H1 (cell line): ENCODE results near the gene ABHD11. TPM values are rescaled to one million over a fixed set of nuclear protein-coding genes. Genes with fewer than 3 reads are reported as not detected.
A peak's percentile ranks its signal among the peaks of the same experiment; 100 is the strongest.

Experiments
- ASH2L ChIP-seq: fragments of 200-600, 300-600 bp; sonication (generic); IDR thresholded peaks from one replicate; pipeline ENCODE4 v1.7.1; 2017; ENCODE audit warnings: low read length
- ATF3 ChIP-seq: IDR thresholded peaks from 2 replicates; pipeline ENCODE4 v1.6.1; 2011; ENCODE audit warnings: low read depth, mild to moderate bottlenecking, low read length; ENCODE audit not compliant: insufficient read depth
- CBX5 ChIP-seq: fragments of 300-800, 300-1000 bp; sonication (generic); IDR thresholded peaks from 2 replicates; pipeline ENCODE4 v1.7.1; 2016; ENCODE audit warnings: antibody characterized with exemption, low read length, low read depth
- CBX8 ChIP-seq: fragments of 300-800, 300-1000 bp; sonication (generic); IDR thresholded peaks from 2 replicates; pipeline ENCODE4 v1.7.1; 2016; ENCODE audit warnings: low read depth, low read length, borderline replicate concordance
- CHD1 ChIP-seq: IDR thresholded peaks from 2 replicates; pipeline ENCODE4 v1.6.1; 2012; ENCODE audit warnings: low read depth, low read length, improper control_type of control experiment
- CTCF ChIP-seq, 3 experiments: IDR thresholded peaks; 1 replicate in 2 of 3; 2 replicates in 1 of 3; pipeline versions ENCODE4 v1.5.1 to v1.6.1; 2011; ENCODE audit warnings: low read length in 3 of 3, mild to moderate bottlenecking in 3 of 3, inconsistent platforms in 2 of 3, low read depth in 1 of 3, moderate library complexity in 1 of 3; ENCODE audit not compliant: insufficient read depth in 1 of 3; ENCODE audit errors: control extremely low read depth in 1 of 3
- E2F6 ChIP-seq: IDR thresholded peaks from 2 replicates; pipeline ENCODE4 v1.6.1; 2012; ENCODE audit warnings: inconsistent platforms
- EGR1 ChIP-seq: IDR thresholded peaks from 2 replicates; pipeline ENCODE4 v1.6.1; 2011; ENCODE audit warnings: low read depth, low read length, borderline replicate concordance
- EP300 ChIP-seq, 2 experiments: IDR thresholded peaks; 1 replicate in 1 of 2; 2 replicates in 1 of 2; pipeline ENCODE4 v1.6.1; 2011 to 2012; ENCODE audit warnings: low read depth in 2 of 2, low read length in 2 of 2, mild to moderate bottlenecking in 2 of 2, borderline replicate concordance in 1 of 2, inconsistent platforms in 1 of 2, moderate library complexity in 1 of 2
- FOSL1 ChIP-seq: IDR thresholded peaks from 2 replicates; pipeline ENCODE4 v1.6.1; 2011; ENCODE audit warnings: mild to moderate bottlenecking, low read depth, low read length, moderate library complexity; ENCODE audit not compliant: insufficient read depth
- HDAC6 ChIP-seq: IDR thresholded peaks from one replicate; pipeline ENCODE4 v1.7.1; 2012; ENCODE audit warnings: low read depth, mild to moderate bottlenecking, inconsistent platforms, low read length, moderate library complexity
- JUND ChIP-seq: IDR thresholded peaks from 2 replicates; pipeline ENCODE4 v1.6.1; 2011; ENCODE audit warnings: mild to moderate bottlenecking, improper control_type of control experiment, low read length
- MAFK ChIP-seq: IDR thresholded peaks from 2 replicates; pipeline ENCODE4 v1.6.1; 2012; ENCODE audit warnings: low read depth, mild to moderate bottlenecking, improper control_type of control experiment, low read length
- POLR2A ChIP-seq, 2 experiments: IDR thresholded peaks; 1 replicate in 1 of 2; 2 replicates in 1 of 2; pipeline ENCODE4 v1.6.1; 2011; ENCODE audit warnings: low read depth in 2 of 2, low read length in 2 of 2, mild to moderate bottlenecking in 2 of 2; ENCODE audit errors: control extremely low read depth in 1 of 2
- POU5F1 ChIP-seq: IDR thresholded peaks from 2 replicates; pipeline ENCODE4 v1.6.1; 2011; ENCODE audit warnings: low read depth, mild to moderate bottlenecking, low read length, moderate library complexity
- RBBP5 ChIP-seq: IDR thresholded peaks from 2 replicates; pipeline ENCODE4 v1.7.1; 2012; ENCODE audit warnings: low read depth, mild to moderate bottlenecking, inconsistent platforms, low read length, moderate library complexity, borderline replicate concordance
- RFX5 ChIP-seq: IDR thresholded peaks from 2 replicates; pipeline ENCODE4 v1.6.1; 2011; ENCODE audit warnings: low read depth, low read length, improper control_type of control experiment, borderline replicate concordance
- RNF2 ChIP-seq: fragments of 200-900, 300-1000 bp; sonication (generic); IDR thresholded peaks from 2 replicates; pipeline ENCODE4 v1.7.1; 2016; ENCODE audit warnings: borderline replicate concordance, low read depth, mild to moderate bottlenecking, antibody characterized with exemption, low read length; ENCODE audit not compliant: poor library complexity, severe bottlenecking; ENCODE audit errors: missing control alignments
- SIRT6 ChIP-seq: IDR thresholded peaks from one replicate; pipeline ENCODE4 v1.7.1; 2012; ENCODE audit warnings: low read length, inconsistent platforms
- SP4 ChIP-seq: IDR thresholded peaks from 2 replicates; pipeline ENCODE4 v1.6.1; 2012; ENCODE audit warnings: low read length, inconsistent platforms
- TAF1 ChIP-seq: IDR thresholded peaks from 2 replicates; pipeline ENCODE4 v1.6.1; 2011; ENCODE audit warnings: mild to moderate bottlenecking, low read depth, low read length
- YY1 ChIP-seq: IDR thresholded peaks from 2 replicates; pipeline ENCODE4 v1.6.1; 2011; ENCODE audit warnings: low read depth, mild to moderate bottlenecking, low read length
- ZNF274 ChIP-seq: IDR thresholded peaks from 2 replicates; pipeline ENCODE4 v1.7.0; 2012; ENCODE audit warnings: low read length, borderline replicate concordance; ENCODE audit errors: extremely low read depth
- polyA plus RNA-seq, 7 experiments: library from polyadenylated mRNA; depleted of rRNA in 3 of 7; stranded (reverse) in 5 of 7; unstranded in 2 of 7; fragments of >200 nt in 5 of 7; fragments of 200-250 nt in 2 of 7; gene quantifications; 1 replicate in 5 of 7; 2 replicates in 1 of 7; 4 replicates in 1 of 7; pipeline versions ENCODE4 v1.2.1 to v1.2.3, GENCODE V29; 2011 to 2013; ENCODE audit warnings: missing spikeins in 2 of 7, mixed read lengths in 2 of 7
- total RNA-seq: library from RNA; stranded (reverse); fragmentation: NEBNext Ultra II Directional; extraction: Animal tissue kit (Norgen Biotek cat#: 25700); gene quantifications from 2 replicates; pipeline ENCODE4 v1.2.1, GENCODE V29; 2021

ABHD11 gene
- total and polyA plus RNA-seq, 2 of the 8 experiments (the other 6 are each of a cell fraction or from before 2014, with no cell fraction given): 19.8 to 42.2 TPM

- TF ChIP-seq EGR1 (no peak), ASH2L (no peak), CBX5 (no peak), SP4 (no peak), MAFK (no peak), YY1 (no peak), CHD1 (no peak), TAF1 (0 out of 2 replicates have a peak, but pooled peaks have one; percentile 40), CBX8 (no peak), FOSL1 (no peak), SIRT6 (no peak), POLR2A (IDR thresholded peaks at IDR 0.05; ENCODE audit: control extremely low read depth in 1 of 2, low read depth in 2 of 2, low read length in 2 of 2) (no peak), RNF2 (no peak), ATF3 (no peak), RFX5 (no peak), POU5F1 (no peak), ZNF274 (no peak), E2F6 (no peak), JUND (peak; percentile 77; the same call in 1 of the 2 replicates), CTCF (IDR thresholded peaks at IDR 0.05; ENCODE audit: control extremely low read depth in 1 of 3, insufficient read depth in 1 of 3, low read depth in 1 of 3, low read length in 3 of 3) (no peak), EP300 (IDR thresholded peaks at IDR 0.05; ENCODE audit: borderline replicate concordance in 1 of 2, low read depth in 2 of 2, low read length in 2 of 2) (peak in 1 of 2 experiments; percentile 89; a peak in 1 of 3 replicates), RBBP5 (no peak), HDAC6 (no peak)
These were observed 3.0 kb upstream of the ABHD11 start (continued) for GRCh38 chr7:73741600-73741999.
